ENCODE results near the gene RNASEH2B. TPM values are rescaled to one million over a fixed set of nuclear protein-coding genes. Genes with fewer than 3 reads are reported as not detected.

Gene RNASEH2B
- total RNA-seq, 4 donors from 2014 or later, result 11.1 to 45.0 (median 31.8) TPM

DNA sequence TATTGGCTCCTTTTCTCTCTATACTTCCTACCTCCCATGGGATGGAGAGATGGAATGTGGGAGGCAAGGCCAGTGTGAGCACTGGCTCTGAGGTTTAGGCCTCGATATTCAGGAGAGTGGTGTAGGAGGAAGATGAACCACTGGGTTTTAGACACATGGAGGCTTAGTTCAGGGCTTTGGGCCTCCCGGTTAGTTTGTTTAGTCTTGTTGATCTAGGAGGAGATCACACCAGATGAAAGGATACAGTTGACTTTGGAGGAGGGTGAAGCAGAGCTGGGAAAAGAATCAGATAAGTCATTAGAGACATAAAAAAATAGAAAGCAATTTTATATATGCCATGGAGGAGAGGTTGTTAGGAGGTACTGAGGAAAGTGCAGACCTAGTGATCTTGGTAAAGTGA is 30.9 kb downstream of the RNASEH2B start:
- no peaks in the 10 kb centered on the region for H3K27me3 ChIP-seq
- TF ChIP-seq, protein P1, sequence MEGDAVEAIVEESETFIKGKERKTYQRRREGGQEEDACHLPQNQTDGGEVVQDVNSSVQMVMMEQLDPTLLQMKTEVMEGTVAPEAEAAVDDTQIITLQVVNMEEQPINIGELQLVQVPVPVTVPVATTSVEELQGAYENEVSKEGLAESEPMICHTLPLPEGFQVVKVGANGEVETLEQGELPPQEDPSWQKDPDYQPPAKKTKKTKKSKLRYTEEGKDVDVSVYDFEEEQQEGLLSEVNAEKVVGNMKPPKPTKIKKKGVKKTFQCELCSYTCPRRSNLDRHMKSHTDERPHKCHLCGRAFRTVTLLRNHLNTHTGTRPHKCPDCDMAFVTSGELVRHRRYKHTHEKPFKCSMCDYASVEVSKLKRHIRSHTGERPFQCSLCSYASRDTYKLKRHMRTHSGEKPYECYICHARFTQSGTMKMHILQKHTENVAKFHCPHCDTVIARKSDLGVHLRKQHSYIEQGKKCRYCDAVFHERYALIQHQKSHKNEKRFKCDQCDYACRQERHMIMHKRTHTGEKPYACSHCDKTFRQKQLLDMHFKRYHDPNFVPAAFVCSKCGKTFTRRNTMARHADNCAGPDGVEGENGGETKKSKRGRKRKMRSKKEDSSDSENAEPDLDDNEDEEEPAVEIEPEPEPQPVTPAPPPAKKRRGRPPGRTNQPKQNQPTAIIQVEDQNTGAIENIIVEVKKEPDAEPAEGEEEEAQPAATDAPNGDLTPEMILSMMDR (IDR thresholded peaks at IDR 0.05), result no peak
- TF ChIP-seq POLR2A (IDR thresholded peaks at IDR 0.05), result no peak
- no peaks in the 10 kb centered on the region for H3K9me3 ChIP-seq
- H3K4me3 ChIP-seq, result no peak overlapping the region
- peaks cover 0 to 67% (median 0%) of the 10 kb centered on the region in 3 donors for H3K36me3 ChIP-seq
- no peak overlapping the region for H3K27ac ChIP-seq
- H3K4me1 ChIP-seq, result no peaks in the 10 kb centered on the region
- intact Hi-C loops (cut with DNase I), result no loop called here
- DNase-seq, result no peak
- 54 to 86% methylated on average over 2 of the region's 2 CpGs for WGBS, 2 donors

DNA sequence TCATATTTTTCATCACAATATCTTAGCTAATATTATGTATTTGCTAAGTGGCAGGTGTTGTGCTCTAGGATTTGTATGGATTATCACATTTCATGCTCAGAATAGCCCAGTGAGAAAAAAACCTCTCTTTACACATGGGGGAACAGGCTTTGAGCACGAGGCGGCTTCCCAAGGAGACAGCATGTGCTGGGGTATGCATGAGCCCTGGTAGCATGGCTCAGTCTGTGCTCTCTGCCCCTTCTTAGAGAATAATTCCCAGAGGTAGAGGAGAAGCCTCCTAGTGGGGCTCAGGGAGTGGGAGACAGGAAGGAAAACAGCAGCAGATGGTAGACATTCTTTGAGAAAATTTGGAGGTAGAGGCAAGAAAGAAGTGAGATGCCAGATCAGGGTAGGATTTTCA is 31.6 kb downstream of the RNASEH2B start:
- no peak for DNase-seq
- no peaks in the 10 kb centered on the region for H3K27me3 ChIP-seq
- peaks cover 0 to 65% (median 0%) of the 10 kb centered on the region in 3 donors for H3K36me3 ChIP-seq
- H3K4me3 ChIP-seq, result no peak overlapping the region
- TF ChIP-seq, protein P1 (IDR thresholded peaks at IDR 0.05), result no peak
- TF ChIP-seq POLR2A (IDR thresholded peaks at IDR 0.05), result no peak
- 93 to 100% methylated on average over 2 of the region's 2 CpGs for WGBS, 2 donors
- intact Hi-C loops (cut with DNase I), result no loop called here
- no peaks in the 10 kb centered on the region for H3K4me1 ChIP-seq
- no peaks in the 10 kb centered on the region for H3K9me3 ChIP-seq
- H3K27ac ChIP-seq, result no peak overlapping the region

DNA sequence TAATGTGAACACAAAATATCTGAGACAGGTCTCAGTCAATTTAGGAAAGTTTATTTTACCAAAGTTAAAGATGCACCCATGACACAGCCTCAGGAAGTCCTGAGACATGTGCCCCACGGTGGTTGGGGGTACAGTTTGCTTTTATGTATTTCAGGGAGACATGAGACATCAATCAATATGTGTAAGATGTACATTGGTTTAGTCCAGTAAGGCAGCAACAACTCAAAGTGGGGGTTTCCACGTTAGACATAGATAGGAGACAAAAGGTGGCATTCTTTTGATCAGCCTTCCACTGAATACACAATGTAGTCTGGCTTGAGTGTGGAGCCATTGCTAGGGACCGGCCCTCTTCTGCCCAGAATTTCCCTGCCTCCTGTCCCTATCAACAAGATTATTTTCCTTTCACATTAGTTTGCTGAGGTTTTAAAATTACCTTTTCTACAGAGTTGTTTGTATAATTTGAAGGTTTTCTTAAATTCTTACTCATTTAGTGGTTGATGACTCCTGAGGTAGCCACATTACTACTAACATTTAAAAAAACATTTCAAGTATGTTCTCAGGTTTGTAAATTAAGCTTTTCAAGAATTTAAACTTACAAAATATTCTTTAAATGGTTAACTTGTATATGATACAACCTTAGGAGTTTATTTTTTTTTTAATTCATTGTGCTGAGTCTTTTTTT is 33.2 kb downstream of the RNASEH2B start:
- TF ChIP-seq, protein P1 (IDR thresholded peaks at IDR 0.05), result no peak
- no peak for TF ChIP-seq POLR2A (IDR thresholded peaks at IDR 0.05)
- H3K4me1 ChIP-seq, result no peaks in the 10 kb centered on the region
- intact Hi-C loops (cut with DNase I), result no loop called here
- 74 to 75% methylated on average over 3 of the region's 3 CpGs for WGBS, 2 donors
- H3K27ac ChIP-seq, result no peak overlapping the region
- H3K4me3 ChIP-seq, result no peak overlapping the region
- H3K36me3 ChIP-seq, result peaks cover 0 to 51% (median 0%) of the 10 kb centered on the region in 3 donors
- H3K9me3 ChIP-seq, result no peaks in the 10 kb centered on the region
- no peaks in the 10 kb centered on the region for H3K27me3 ChIP-seq
- no peak for DNase-seq

DNA sequence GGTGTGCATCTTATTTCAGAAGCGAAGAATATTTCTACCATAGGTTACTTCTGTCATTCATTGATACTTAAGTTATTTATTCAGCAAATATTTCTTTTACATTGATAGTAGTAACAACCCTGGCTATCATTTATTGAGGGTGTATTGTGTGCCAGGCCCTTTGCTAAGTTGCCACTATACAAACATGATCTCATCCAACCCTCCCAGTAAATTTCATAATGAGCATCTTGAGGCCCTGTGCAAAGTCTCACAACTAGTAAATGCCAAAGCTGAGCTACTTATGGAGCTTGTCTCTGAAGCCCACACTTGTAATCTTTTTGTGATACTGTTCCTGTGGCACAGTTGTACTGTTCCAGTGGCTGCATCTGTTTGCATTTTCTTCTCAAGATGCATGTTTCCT is 36.1 kb downstream of the RNASEH2B start:
- intact Hi-C loops (cut with DNase I), result no loop called here

DNA sequence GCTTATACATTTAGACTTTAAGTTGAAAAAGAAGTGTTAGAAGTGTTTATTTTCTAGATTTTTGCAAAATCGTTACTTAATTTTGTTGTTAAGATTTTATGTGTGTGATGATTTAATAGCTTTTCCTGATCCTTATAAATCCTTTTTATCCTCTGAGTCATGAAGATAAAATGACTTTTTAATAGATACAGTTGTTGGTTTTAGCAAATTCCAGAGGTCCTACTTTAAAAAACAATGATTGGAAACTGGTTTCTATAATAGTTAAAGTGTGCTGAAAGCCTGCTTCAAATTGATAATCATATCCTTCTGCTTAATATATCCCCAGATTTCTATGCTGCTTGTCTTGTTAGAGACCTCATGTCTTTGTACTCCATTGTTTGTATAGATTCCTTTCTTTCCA is 39.0 kb downstream of the RNASEH2B start:
- Histone ChIP-seq H3K4me3 (no peak overlapping the region), H3K36me3 (peaks cover 0 to 23% (median 0%) of the 10 kb centered on the region in 3 donors), H3K27me3 (no peaks in the 10 kb centered on the region), H3K4me1 (peaks cover 0 to 22% (median 3%) of the 10 kb centered on the region in 3 donors), H3K9me3 (no peaks in the 10 kb centered on the region), H3K27ac (no peak overlapping the region)
- TF ChIP-seq, protein P1 (IDR thresholded peaks at IDR 0.05), result no peak
- no peak for TF ChIP-seq POLR2A (IDR thresholded peaks at IDR 0.05)
- WGBS, 2 donors, result 38 to 47% methylated on average over 1 of the region's 1 CpG
- intact Hi-C loops (cut with DNase I), result no loop called here
- DNase-seq, result no peak

More for the DNA sequence above, 36.1 kb downstream of the RNASEH2B start:
- H3K36me3 ChIP-seq, result peaks cover 0 to 36% (median 0%) of the 10 kb centered on the region in 3 donors
- no peak for DNase-seq
- H3K27me3 ChIP-seq, result no peaks in the 10 kb centered on the region
- no peak overlapping the region for H3K27ac ChIP-seq
- no peak for TF ChIP-seq POLR2A (IDR thresholded peaks at IDR 0.05)
- TF ChIP-seq, protein P1 (IDR thresholded peaks at IDR 0.05), result no peak
- no peaks in the 10 kb centered on the region for H3K9me3 ChIP-seq
- H3K4me3 ChIP-seq, result no peak overlapping the region
- WGBS, 2 donors, result 91 to 100% methylated on average over 1 of the region's 1 CpG
- peaks cover 0 to 15% (median 0%) of the 10 kb centered on the region in 3 donors for H3K4me1 ChIP-seq
